ENCODE data around the gene FOXJ1. TPM values are rescaled to one million over a fixed set of nuclear protein-coding genes. Genes with fewer than 3 reads are reported as not detected.

FOXJ1 gene, protein sequence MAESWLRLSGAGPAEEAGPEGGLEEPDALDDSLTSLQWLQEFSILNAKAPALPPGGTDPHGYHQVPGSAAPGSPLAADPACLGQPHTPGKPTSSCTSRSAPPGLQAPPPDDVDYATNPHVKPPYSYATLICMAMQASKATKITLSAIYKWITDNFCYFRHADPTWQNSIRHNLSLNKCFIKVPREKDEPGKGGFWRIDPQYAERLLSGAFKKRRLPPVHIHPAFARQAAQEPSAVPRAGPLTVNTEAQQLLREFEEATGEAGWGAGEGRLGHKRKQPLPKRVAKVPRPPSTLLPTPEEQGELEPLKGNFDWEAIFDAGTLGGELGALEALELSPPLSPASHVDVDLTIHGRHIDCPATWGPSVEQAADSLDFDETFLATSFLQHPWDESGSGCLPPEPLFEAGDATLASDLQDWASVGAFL
- total RNA-seq (2016; rRNA removed; fragmentation: Illumina TruSeq; extraction: Trizol) (1.4 and 1.6 TPM in 2 replicates), polyA plus RNA-seq (2011; rRNA removed) (0.98 and 1.2 TPM in 2 replicates), polyA minus RNA-seq (2011; rRNA and poly(A)+ RNA removed; ENCODE audit: low replicate concordance) (0.05 and 1.5 TPM in 2 replicates), Bru-seq, nascent RNA (percentile 24 among the genes with signal in this experiment), BruChase-seq, experiment 1, labeled RNA remaining after a 6-hour chase (percentile 38 among the genes with signal in this experiment), BruChase-seq, experiment 2, labeled RNA remaining after a 2-hour chase (percentile 30 among the genes with signal in this experiment)
- total RNA-seq (2016; cell fraction: cytosol; rRNA removed; fragmentation: Illumina TruSeq; extraction: Trizol; ENCODE audit: low read depth), result 0.09 and 0.30 TPM in 2 replicates
- total RNA-seq (2016; cell fraction: insoluble cytoplasmic fraction; rRNA removed; fragmentation: Illumina TruSeq; extraction: Trizol), result 1.4 and 1.9 TPM in 2 replicates
- total RNA-seq (2016; cell fraction: membrane; rRNA removed; fragmentation: Illumina TruSeq; extraction: Trizol), result 0.77 and 0.93 TPM in 2 replicates
- total RNA-seq (2016; cell fraction: nucleus; rRNA removed; fragmentation: Illumina TruSeq; extraction: Trizol), result 0.94 and 1.3 TPM in 2 replicates
- 0.82 and 1.5 TPM in 2 replicates for polyA plus RNA-seq (2011; cell fraction: cytosol; rRNA removed)
- polyA plus RNA-seq (2011; cell fraction: nucleus; rRNA removed), result 2.8 and 3.7 TPM in 2 replicates
- 0.66 and 0.96 TPM in 2 replicates for polyA plus RNA-seq (2012)
- 0.31 and 0.45 TPM in 2 replicates for polyA plus RNA-seq (2016; cell fraction: cytosol; fragmentation: Illumina TruSeq; extraction: Trizol; ENCODE audit: low read depth)
- polyA plus RNA-seq (2016; cell fraction: insoluble cytoplasmic fraction; fragmentation: Illumina TruSeq; extraction: Trizol; ENCODE audit: low read depth), result 1.3 and 1.4 TPM in 2 replicates
- 0.61 and 0.62 TPM in 2 replicates for polyA plus RNA-seq (2016; cell fraction: membrane; fragmentation: Illumina TruSeq; extraction: Trizol; ENCODE audit: low read depth)
- 2.0 and 2.1 TPM in 2 replicates for polyA plus RNA-seq (2016; cell fraction: nucleus; fragmentation: Illumina TruSeq; extraction: Trizol; ENCODE audit: insufficient read depth, low read depth)
- 0.35 and 0.40 TPM in 2 replicates for polyA minus RNA-seq (2011; cell fraction: cytosol; rRNA and poly(A)+ RNA removed)
- polyA minus RNA-seq (2011; cell fraction: nucleus; rRNA and poly(A)+ RNA removed), result 0.37 and 0.52 TPM in 2 replicates
- long read RNA-seq, experiment 1, partial matches to known transcripts, result 0 of 2 reads
- long read RNA-seq, experiment 1, other reads (novel, unspliced or antisense), result 2 of 2 reads
- long read RNA-seq, experiment 2, partial matches to known transcripts, result 0 of 5 reads
- long read RNA-seq, experiment 2, other reads (novel, unspliced or antisense), result 5 of 5 reads

DNA sequence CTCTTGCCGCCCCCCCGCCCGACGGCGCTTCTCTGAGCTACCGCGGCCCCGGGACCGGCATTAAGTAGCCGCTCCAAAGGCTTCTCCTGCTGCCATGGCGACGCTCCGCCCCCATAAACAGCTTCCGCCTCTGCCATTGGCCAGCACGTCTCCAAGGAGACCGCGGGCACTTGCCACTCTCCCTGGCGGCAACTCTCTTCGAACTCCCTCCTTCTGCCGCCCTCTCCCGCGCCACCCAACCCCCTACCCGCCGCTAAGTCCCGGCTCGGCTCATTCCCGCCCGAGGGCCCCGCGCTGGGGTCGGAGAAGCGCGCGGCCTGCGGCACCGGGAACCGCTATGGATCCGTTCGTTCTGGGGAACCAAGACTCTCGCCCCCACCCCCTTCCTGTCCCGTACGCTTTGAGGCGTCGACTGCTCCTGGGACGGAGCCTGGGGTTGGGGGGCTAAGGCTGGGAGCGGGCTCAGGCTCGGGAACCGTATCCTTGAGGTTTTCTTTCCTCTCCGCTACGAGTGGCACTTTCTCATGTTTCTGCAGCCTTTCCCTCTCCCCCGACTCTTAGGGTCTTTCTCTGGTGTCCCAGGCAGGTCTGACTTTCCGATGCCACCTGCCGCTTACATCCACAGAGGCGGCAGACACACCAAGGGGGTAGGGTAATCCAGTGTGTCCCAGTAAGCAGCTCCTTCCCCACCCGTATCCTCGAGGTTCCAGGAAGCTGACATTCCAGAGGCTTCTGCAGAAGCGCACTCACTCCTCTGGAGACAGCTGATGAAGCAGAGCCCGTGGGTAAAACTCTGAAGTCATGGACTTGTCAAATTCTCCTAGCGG is at the start of gene FOXJ1:
Gene FOXJ1, minus strand, starts transcription at position 34 of the 827 bp plus-strand sequence. CDS start 850 bp downstream, outside the sequence.
- no peaks in the 10 kb centered on the region for H3K36me3 ChIP-seq (replicated peaks in 1 of 2; ENCODE audit: control insufficient read depth in 1 of 2, insufficient read depth in 2 of 2, low read length in 2 of 2)
- H3K27ac ChIP-seq (ENCODE audit: extremely low read length, insufficient read depth, low read length), result no peak within 1 kb of the TSS
- peak; percentile 59 for FAIRE-seq
- H3K9ac ChIP-seq (ENCODE audit: insufficient read depth, low read depth, low read length), result 0 out of 2 replicates have a peak within 1 kb of the TSS, but pooled peaks have one; percentile 2
- POLR2A ChIA-PET, result interaction anchor here (1.0 to 1.9 kb wide), 4 partner anchors 9 to 69 kb away, joined by 3 to 11 read pairs (median 4); partner anchors contain the start of gene SRP68
- 8% methylated on average over 49 of the region's 59 CpGs for WGBS (ENCODE audit: low lambda C conversion rate)
- peaks cover 80% of the 10 kb centered on the region for H3K4me1 ChIP-seq (ENCODE audit: insufficient read depth, low read length)
- no peaks in the 10 kb centered on the region for H3K9me3 ChIP-seq (ENCODE audit: low read length)
- ATAC-seq, result peak; percentile 61
- peak; percentile 92 for DNase-seq (ENCODE audit: low spot score)
- H3K4me3 ChIP-seq (replicated peaks in 1 of 3; ENCODE audit: insufficient read depth in 1 of 3, low read depth in 2 of 3, low read length in 3 of 3), result peak within 1 kb of the TSS; percentile 54 to 71 (median 56); a peak in 5 of 6 replicates
- CTCF ChIA-PET (ENCODE audit: low intra/inter-chr PET ratio, low total read pairs), result no interaction called here
- no peaks in the 10 kb centered on the region for H3K79me2 ChIP-seq (ENCODE audit: insufficient read depth, low read length)
- H3K4me2 ChIP-seq (ENCODE audit: low read depth, low read length), result peak within 1 kb of the TSS; percentile 90
- BruUV-seq (replicated peaks), result no TSS peak
- H4K20me1 ChIP-seq (ENCODE audit: insufficient read depth, low read length), result no peaks in the 10 kb centered on the region
- intact Hi-C loops (cut with micrococcal nuclease; ENCODE audit: unreplicated experiment), result no loop called here
- in situ Hi-C loops (cut with HindIII; ENCODE audit: extremely low pct_ligation_motif_present, low pct_unique_long_range_greater_than_20kb), result no loop called here
- H3K27me3 ChIP-seq (ENCODE audit: control insufficient read depth in 1 of 2, insufficient read depth in 2 of 2, low read length in 2 of 2), result peaks cover 3 to 31% of the 10 kb centered on the region in 2 experiments
- no peak within 1 kb of the TSS for H2AFZ ChIP-seq (ENCODE audit: low read length)
- no peak for TF ChIP-seq CBX1 (IDR thresholded peaks at IDR 0.05; ENCODE audit: low read depth)
- TF ChIP-seq MTA1 (CRISPR knock-in tag; IDR thresholded peaks at IDR 0.05; ENCODE audit: borderline replicate concordance), result peak; percentile 66; the same call in 1 of the 2 replicates
- TF ChIP-seq, protein P1, sequence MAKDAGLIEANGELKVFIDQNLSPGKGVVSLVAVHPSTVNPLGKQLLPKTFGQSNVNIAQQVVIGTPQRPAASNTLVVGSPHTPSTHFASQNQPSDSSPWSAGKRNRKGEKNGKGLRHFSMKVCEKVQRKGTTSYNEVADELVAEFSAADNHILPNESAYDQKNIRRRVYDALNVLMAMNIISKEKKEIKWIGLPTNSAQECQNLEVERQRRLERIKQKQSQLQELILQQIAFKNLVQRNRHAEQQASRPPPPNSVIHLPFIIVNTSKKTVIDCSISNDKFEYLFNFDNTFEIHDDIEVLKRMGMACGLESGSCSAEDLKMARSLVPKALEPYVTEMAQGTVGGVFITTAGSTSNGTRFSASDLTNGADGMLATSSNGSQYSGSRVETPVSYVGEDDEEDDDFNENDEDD (CRISPR knock-in tag; IDR thresholded peaks at IDR 0.05; ENCODE audit: borderline replicate concordance), result peak; percentile 85
- TF ChIP-seq MXI1 (IDR thresholded peaks at IDR 0.05; ENCODE audit: borderline replicate concordance, low read depth, low read length), result peak; percentile 100
- TF ChIP-seq ZNF816 (CRISPR knock-in tag; IDR thresholded peaks at IDR 0.05; ENCODE audit: borderline replicate concordance), result no peak
- TF ChIP-seq, protein P2, sequence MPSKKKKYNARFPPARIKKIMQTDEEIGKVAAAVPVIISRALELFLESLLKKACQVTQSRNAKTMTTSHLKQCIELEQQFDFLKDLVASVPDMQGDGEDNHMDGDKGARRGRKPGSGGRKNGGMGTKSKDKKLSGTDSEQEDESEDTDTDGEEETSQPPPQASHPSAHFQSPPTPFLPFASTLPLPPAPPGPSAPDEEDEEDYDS (CRISPR knock-in tag; IDR thresholded peaks at IDR 0.05), result peak; percentile 70
- no peak for TF ChIP-seq HMG20B (CRISPR knock-in tag; conservative IDR thresholded peaks at IDR 0.05)
- TF ChIP-seq KLF13 (CRISPR knock-in tag; IDR thresholded peaks at IDR 0.05), result no peak
- no peak for TF ChIP-seq JDP2 (CRISPR knock-in tag; IDR thresholded peaks at IDR 0.05; ENCODE audit: borderline replicate concordance)
- TF ChIP-seq TEAD2 (CRISPR knock-in tag; IDR thresholded peaks at IDR 0.05), result no peak
- peak; percentile 67; the same call in 1 of the 2 replicates for TF ChIP-seq ZNF746 (CRISPR knock-in tag; IDR thresholded peaks at IDR 0.05)
- TF ChIP-seq KAT2B (IDR thresholded peaks at IDR 0.05; ENCODE audit: borderline replicate concordance, low read depth, low read length), result no peak
- TF ChIP-seq, protein P3, sequence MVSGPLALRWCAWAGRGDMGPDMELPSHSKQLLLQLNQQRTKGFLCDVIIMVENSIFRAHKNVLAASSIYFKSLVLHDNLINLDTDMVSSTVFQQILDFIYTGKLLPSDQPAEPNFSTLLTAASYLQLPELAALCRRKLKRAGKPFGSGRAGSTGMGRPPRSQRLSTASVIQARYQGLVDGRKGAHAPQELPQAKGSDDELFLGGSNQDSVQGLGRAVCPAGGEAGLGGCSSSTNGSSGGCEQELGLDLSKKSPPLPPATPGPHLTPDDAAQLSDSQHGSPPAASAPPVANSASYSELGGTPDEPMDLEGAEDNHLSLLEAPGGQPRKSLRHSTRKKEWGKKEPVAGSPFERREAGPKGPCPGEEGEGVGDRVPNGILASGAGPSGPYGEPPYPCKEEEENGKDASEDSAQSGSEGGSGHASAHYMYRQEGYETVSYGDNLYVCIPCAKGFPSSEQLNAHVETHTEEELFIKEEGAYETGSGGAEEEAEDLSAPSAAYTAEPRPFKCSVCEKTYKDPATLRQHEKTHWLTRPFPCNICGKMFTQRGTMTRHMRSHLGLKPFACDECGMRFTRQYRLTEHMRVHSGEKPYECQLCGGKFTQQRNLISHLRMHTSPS (CRISPR knock-in tag; IDR thresholded peaks at IDR 0.05; ENCODE audit: low read depth), result peak; percentile 67; the same call in 1 of the 2 replicates
